H1 (cell line): Measurements from ENCODE around the gene THAP11. TPM values are rescaled to one million over a fixed set of nuclear protein-coding genes. Genes with fewer than 3 reads are reported as not detected.

Experiments used
- CTCF ChIA-PET: fragments of 300-600 bp; sonication (Branson Sonifier 250); formaldehyde crosslinking; loops from one replicate; lab custom pipeline; 2021; ENCODE audit not compliant: partially characterized antibody; lab: Charles Lee
- POLR2A ChIA-PET: fragments of 300-600 bp; sonication (Branson Sonifier 250); formaldehyde crosslinking; loops from one replicate; lab custom pipeline; 2021; ENCODE audit warnings: inconsistent platforms; ENCODE audit not compliant: partially characterized antibody; lab: Charles Lee
- DNase-seq, 2 experiments: peaks; one replicate each; pipeline versions ENCODE4 v3.0.0 to v3.0.0-alpha.2; 2010 to 2022; ENCODE audit warnings: low spot score in 2 of 2, low read depth in 1 of 2, mixed read lengths in 1 of 2
- FAIRE-seq: peaks from 2 replicates; lab custom pipeline; 2011; peaks lifted over from hg19 to GRCh38; lab: Jason Lieb, UNC
- H2AFZ ChIP-seq: 2 replicates; pipeline ENCODE4 v1.8.1; 2012; ENCODE audit warnings: low read length, inconsistent platforms
- H2AK5ac ChIP-seq: 2 replicates; pipeline ENCODE4 v1.6.1; 2013; ENCODE audit warnings: low read depth, low read length
- H2BK120ac ChIP-seq: replicated peaks from 2 replicates; pipeline ENCODE3; 2013; ENCODE audit warnings: low read depth, low read length, inconsistent platforms
- H2BK12ac ChIP-seq: 2 replicates; pipeline ENCODE4 v1.6.1; 2013; ENCODE audit warnings: low read depth, low read length
- H2BK15ac ChIP-seq: 2 replicates; pipeline ENCODE4 v1.6.1; 2013; ENCODE audit warnings: low read length
- H2BK20ac ChIP-seq: 2 replicates; pipeline ENCODE4 v1.6.1; 2013; ENCODE audit warnings: low read length
- H2BK5ac ChIP-seq: 2 replicates; pipeline ENCODE4 v1.6.1; 2013; ENCODE audit warnings: low read depth, low read length
- H3K14ac ChIP-seq: 2 replicates; pipeline ENCODE4 v1.6.1; 2013; ENCODE audit warnings: inconsistent platforms; ENCODE audit not compliant: insufficient read length
- H3K18ac ChIP-seq: 2 replicates; pipeline ENCODE4 v1.6.1; 2013; ENCODE audit warnings: low read length; ENCODE audit errors: extremely low read depth
- H3K23ac ChIP-seq: 2 replicates; pipeline ENCODE4 v1.6.1; 2013; ENCODE audit warnings: inconsistent platforms; ENCODE audit not compliant: insufficient read length
- H3K23me2 ChIP-seq: 2 replicates; pipeline ENCODE4 v1.6.1; 2013; ENCODE audit warnings: low read depth, low read length
- H3K27ac ChIP-seq: 2 replicates; pipeline ENCODE4 v1.6.1; 2011; ENCODE audit warnings: low read depth, low read length, inconsistent platforms
- H3K27me3 ChIP-seq, 4 experiments: replicated peaks in 1 of 4; 1 replicate in 1 of 4; 2 replicates in 3 of 4; pipeline versions ENCODE4 v1.6.1 to v1.8.1; 2011 to 2013; ENCODE audit warnings: low read length in 3 of 4, mild to moderate bottlenecking in 3 of 4, inconsistent platforms in 2 of 4, mixed read lengths in 2 of 4, moderate library complexity in 1 of 4; ENCODE audit not compliant: control insufficient read depth in 3 of 4, insufficient read depth in 3 of 4; ENCODE audit errors: extremely low read depth in 1 of 4
- H3K36me3 ChIP-seq, 4 experiments: 2 replicates each; pipeline versions ENCODE4 v1.6.1 to v1.8.1; 2011 to 2013; ENCODE audit warnings: mild to moderate bottlenecking in 4 of 4, low read length in 3 of 4, moderate library complexity in 2 of 4, control low read depth in 1 of 4, inconsistent platforms in 1 of 4; ENCODE audit not compliant: insufficient read depth in 4 of 4, control insufficient read depth in 2 of 4
- H3K4ac ChIP-seq: replicated peaks from 2 replicates; pipeline ENCODE3; 2013; ENCODE audit warnings: low read length, low read depth, mixed read lengths, inconsistent platforms; ENCODE audit not compliant: insufficient read length
- H3K4me1 ChIP-seq, 4 experiments: replicated peaks in 1 of 4; 1 replicate in 1 of 4; 2 replicates in 3 of 4; pipeline versions ENCODE4 v1.6.1 to v1.8.1; 2011 to 2013; ENCODE audit warnings: low read length in 3 of 4, inconsistent platforms in 2 of 4, mixed read lengths in 1 of 4; ENCODE audit not compliant: insufficient read depth in 4 of 4, control insufficient read depth in 3 of 4
- H3K4me2 ChIP-seq, 2 experiments: 2 replicates each; pipeline versions ENCODE4 v1.6.1 to v1.8.1; 2011 to 2013; ENCODE audit warnings: low read depth in 2 of 2, low read length in 2 of 2, control low read depth in 1 of 2, inconsistent platforms in 1 of 2, mild to moderate bottlenecking in 1 of 2; ENCODE audit not compliant: insufficient read depth in 1 of 2
- H3K4me3 ChIP-seq, 4 experiments: fragments of 200-600, 300-600 bp in 1 of 4; sonication (generic), shearing (Covaris generic), sonication (Bioruptor Twin) in 1 of 4; 2 replicates each; pipeline versions ENCODE4 v1.5.1 to v1.8.1; 2011 to 2016; ENCODE audit warnings: low read length in 4 of 4, low read depth in 3 of 4, control low read depth in 2 of 4, inconsistent platforms in 2 of 4, mild to moderate bottlenecking in 2 of 4, mixed read lengths in 1 of 4, moderate library complexity in 1 of 4; ENCODE audit not compliant: insufficient read depth in 2 of 4; ENCODE audit errors: extremely low read depth in 1 of 4
- H3K56ac ChIP-seq: replicated peaks from 2 replicates; pipeline ENCODE3; 2013; ENCODE audit warnings: low read depth, mild to moderate bottlenecking, mixed read lengths, low read length, inconsistent platforms; ENCODE audit not compliant: insufficient read length
- H3K79me1 ChIP-seq: 2 replicates; pipeline ENCODE4 v1.6.1; 2013; ENCODE audit warnings: low read depth, low read length, control low read depth
- H3K79me2 ChIP-seq, 2 experiments: 2 replicates each; pipeline versions ENCODE4 v1.6.1 to v1.8.1; 2012 to 2013; ENCODE audit warnings: low read length in 2 of 2, mild to moderate bottlenecking in 2 of 2, inconsistent platforms in 1 of 2; ENCODE audit not compliant: insufficient read depth in 2 of 2, control insufficient read depth in 1 of 2
- H3K9ac ChIP-seq, 4 experiments: replicated peaks in 1 of 4; 1 replicate in 1 of 4; 2 replicates in 3 of 4; pipeline versions ENCODE4 v1.6.1 to v1.8.1; 2011 to 2013; ENCODE audit warnings: low read depth in 3 of 4, low read length in 3 of 4, control low read depth in 2 of 4, mild to moderate bottlenecking in 2 of 4, moderate library complexity in 2 of 4, inconsistent platforms in 1 of 4; ENCODE audit errors: extremely low read depth in 1 of 4
- H3K9me3 ChIP-seq, 2 experiments: 2 replicates each; pipeline versions ENCODE4 v1.6.1 to v1.8.1; 2012 to 2013; ENCODE audit warnings: mild to moderate bottlenecking in 2 of 2, moderate library complexity in 2 of 2, control low read depth in 1 of 2, inconsistent platforms in 1 of 2, low read depth in 1 of 2, low read length in 1 of 2, mixed read lengths in 1 of 2; ENCODE audit not compliant: insufficient read depth in 2 of 2
- H4K20me1 ChIP-seq, 2 experiments: replicated peaks in 1 of 2; 2 replicates each; pipeline versions ENCODE3 to v1.8.1; 2011 to 2013; ENCODE audit warnings: inconsistent platforms in 2 of 2, low read length in 2 of 2, mild to moderate bottlenecking in 1 of 2; ENCODE audit not compliant: insufficient read depth in 2 of 2, control insufficient read depth in 1 of 2
- H4K5ac ChIP-seq: 2 replicates; pipeline ENCODE4 v1.6.1; 2013; ENCODE audit warnings: low read length, low read depth, mixed read lengths, inconsistent platforms; ENCODE audit not compliant: insufficient read length
- H4K8ac ChIP-seq: 2 replicates; pipeline ENCODE4 v1.8.0; 2013; ENCODE audit warnings: mild to moderate bottlenecking, moderate library complexity, low read length, inconsistent platforms; ENCODE audit not compliant: insufficient read depth; ENCODE audit errors: extremely low read depth
- H4K91ac ChIP-seq: replicated peaks from 2 replicates; pipeline ENCODE3; 2013; ENCODE audit warnings: low read length, mixed read lengths, inconsistent platforms; ENCODE audit not compliant: insufficient read length
- FOSL1 ChIP-seq: IDR thresholded peaks from 2 replicates; pipeline ENCODE4 v1.6.1; 2011; ENCODE audit warnings: mild to moderate bottlenecking, low read depth, low read length, moderate library complexity; ENCODE audit not compliant: insufficient read depth
- SRF ChIP-seq: IDR thresholded peaks from 2 replicates; pipeline ENCODE4 v1.6.1; 2011; ENCODE audit warnings: mild to moderate bottlenecking, low read depth, low read length, moderate library complexity
- WGBS, 2 experiments: shearing (Covaris generic) in 1 of 2; methylation state at CpG; one replicate each; pipeline versions ENCODE4 v1.1.6 to v1.1.7; 2013 to 2015; ENCODE audit warnings: low lambda C conversion rate in 2 of 2, mixed read lengths in 2 of 2, inconsistent platforms in 1 of 2, low coverage in 1 of 2, missing lambda C conversion rate in 1 of 2; ENCODE audit not compliant: insufficient replicate concordance in 2 of 2, insufficient coverage in 1 of 2, insufficient read length in 1 of 2; ENCODE audit errors: extremely low coverage in 1 of 2, missing lambda C conversion rate in 1 of 2; 5-methylcytosine and 5-hydroxymethylcytosine counted together
- polyA plus RNA-seq, 7 experiments: library from polyadenylated mRNA; depleted of rRNA in 3 of 7; stranded (reverse) in 5 of 7; unstranded in 2 of 7; fragments of >200 nt in 5 of 7; fragments of 200-250 nt in 2 of 7; gene quantifications; 1 replicate in 5 of 7; 2 replicates in 1 of 7; 4 replicates in 1 of 7; pipeline versions ENCODE4 v1.2.1 to v1.2.3, GENCODE V29; 2011 to 2013; ENCODE audit warnings: missing spikeins in 2 of 7, mixed read lengths in 2 of 7
- total RNA-seq: library from RNA; stranded (reverse); fragmentation: NEBNext Ultra II Directional; extraction: Animal tissue kit (Norgen Biotek cat#: 25700); gene quantifications from 2 replicates; pipeline ENCODE4 v1.2.1, GENCODE V29; 2021
- TF ChIP-seq, protein P1 (sequence below), 3 experiments: IDR thresholded peaks; 1 replicate in 2 of 3; 2 replicates in 1 of 3; pipeline versions ENCODE4 v1.5.1 to v1.6.1; 2011; ENCODE audit warnings: low read length in 3 of 3, mild to moderate bottlenecking in 3 of 3, inconsistent platforms in 2 of 3, low read depth in 1 of 3, moderate library complexity in 1 of 3; ENCODE audit not compliant: insufficient read depth in 1 of 3; ENCODE audit errors: control extremely low read depth in 1 of 3

THAP11 gene
- total and polyA plus RNA-seq, 2 of the 8 experiments (the other 6 are each of a cell fraction or from before 2014, with no cell fraction given) = 50.8 to 54.8 TPM

DNA sequence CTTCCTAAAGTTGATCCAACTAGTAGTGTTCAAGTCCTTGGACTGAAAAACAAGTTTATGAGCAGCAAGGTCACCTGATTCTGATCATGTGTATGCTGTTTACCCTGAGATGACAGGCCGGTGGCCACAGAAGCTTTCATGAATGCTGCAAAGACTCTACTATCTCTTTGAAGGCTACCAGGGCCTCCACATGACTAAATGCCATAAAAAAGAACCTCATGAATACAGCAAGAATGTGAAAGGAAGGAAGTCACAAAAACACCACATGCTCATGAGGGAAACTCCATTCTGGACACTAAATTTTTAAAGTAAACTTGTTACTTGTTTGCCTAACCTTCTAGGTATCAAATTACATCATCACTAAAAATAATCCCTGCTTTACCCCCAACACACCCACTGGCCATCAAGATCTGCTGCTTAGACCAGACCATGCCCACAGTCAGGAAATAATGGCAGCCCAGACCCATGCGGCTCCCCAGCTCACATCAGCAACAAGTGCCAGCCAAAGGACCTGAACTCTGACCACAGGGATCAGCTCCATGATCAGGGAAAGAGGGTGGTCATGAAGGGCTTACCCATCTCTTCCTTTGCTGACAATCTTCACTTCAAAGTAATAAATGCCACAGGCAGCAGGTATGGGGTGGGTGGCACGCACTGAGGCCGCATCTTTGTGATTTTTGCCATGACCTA lies 37.1 kb upstream of the THAP11 start:
- Histone ChIP-seq H4K20me1 (peaks cover 0 to 12% of the 10 kb centered on the region in 2 experiments), H3K4me1 (peaks cover 4 to 9% (median 5%) of the 10 kb centered on the region in 4 experiments; a peak in 6 of 7 replicates), H3K14ac (no peak overlapping the region), H2BK12ac (no peak overlapping the region), H2AFZ (no peak overlapping the region), H3K56ac (no peak overlapping the region), H3K79me2 (peaks cover 5 to 29% of the 10 kb centered on the region in 2 experiments; a peak in 3 of 4 replicates), H3K79me1 (peaks cover 15% of the 10 kb centered on the region), H2BK120ac (no peak overlapping the region), H2BK15ac (no peak overlapping the region), H3K4me2 (peak overlapping the region; percentile 77 to 93), H2AK5ac (no peak overlapping the region), H3K18ac (no peak overlapping the region), H3K4me3 (peak overlapping the region; percentile 95 to 98 (median 96); a peak in 5 of 8 replicates), H4K91ac (no peak overlapping the region), H3K23ac (no peak overlapping the region), H4K8ac (peak overlapping the region; percentile 31; the same call in 1 of the 2 replicates), H3K9me3 (no peaks in the 10 kb centered on the region), H3K27ac (no peak overlapping the region), H3K4ac (no peak overlapping the region), H3K9ac (peak overlapping the region in 1 of 4 experiments; percentile 86; a peak in 2 of 7 replicates), H3K27me3 (no peaks in the 10 kb centered on the region), H4K5ac (no peak overlapping the region), H2BK5ac (no peak overlapping the region), H3K23me2 (peaks cover 11% of the 10 kb centered on the region), H2BK20ac (no peak overlapping the region), H3K36me3 (peaks cover 0 to 11% (median 0%) of the 10 kb centered on the region in 4 experiments; a peak in 3 of 8 replicates)
- FAIRE-seq = no peak
- CTCF ChIA-PET = interaction anchor here (1.1 kb wide), 1 partner anchor 132 kb away, joined by 3 read pairs; no protein-coding TSS in a partner anchor
- WGBS, 2 experiments = 97% methylated on average over 4 of the region's 4 CpGs; no CpG with 5 or more reads in 1 of the 2 experiments
- no peak for DNase-seq
- POLR2A ChIA-PET = interaction anchor here (0.8 kb wide), 1 partner anchor 24 kb away, joined by 4 read pairs; no protein-coding TSS in a partner anchor
- TF ChIP-seq SRF = no peak
- TF ChIP-seq, protein P1, sequence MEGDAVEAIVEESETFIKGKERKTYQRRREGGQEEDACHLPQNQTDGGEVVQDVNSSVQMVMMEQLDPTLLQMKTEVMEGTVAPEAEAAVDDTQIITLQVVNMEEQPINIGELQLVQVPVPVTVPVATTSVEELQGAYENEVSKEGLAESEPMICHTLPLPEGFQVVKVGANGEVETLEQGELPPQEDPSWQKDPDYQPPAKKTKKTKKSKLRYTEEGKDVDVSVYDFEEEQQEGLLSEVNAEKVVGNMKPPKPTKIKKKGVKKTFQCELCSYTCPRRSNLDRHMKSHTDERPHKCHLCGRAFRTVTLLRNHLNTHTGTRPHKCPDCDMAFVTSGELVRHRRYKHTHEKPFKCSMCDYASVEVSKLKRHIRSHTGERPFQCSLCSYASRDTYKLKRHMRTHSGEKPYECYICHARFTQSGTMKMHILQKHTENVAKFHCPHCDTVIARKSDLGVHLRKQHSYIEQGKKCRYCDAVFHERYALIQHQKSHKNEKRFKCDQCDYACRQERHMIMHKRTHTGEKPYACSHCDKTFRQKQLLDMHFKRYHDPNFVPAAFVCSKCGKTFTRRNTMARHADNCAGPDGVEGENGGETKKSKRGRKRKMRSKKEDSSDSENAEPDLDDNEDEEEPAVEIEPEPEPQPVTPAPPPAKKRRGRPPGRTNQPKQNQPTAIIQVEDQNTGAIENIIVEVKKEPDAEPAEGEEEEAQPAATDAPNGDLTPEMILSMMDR (IDR thresholded peaks at IDR 0.05; ENCODE audit: control extremely low read depth in 1 of 3, insufficient read depth in 1 of 3, low read depth in 1 of 3, low read length in 3 of 3) = no peak
- no peak for TF ChIP-seq FOSL1
